ENCODE results near the gene CCDC187.
A peak's percentile ranks its signal among the peaks of the same experiment; 100 is the strongest.
"Not testable (repeated sequence)": the region's sequence is repeated elsewhere in the genome, so short reads cannot be mapped to it uniquely, and the experiment has no call there.

Gene CCDC187

DNA sequence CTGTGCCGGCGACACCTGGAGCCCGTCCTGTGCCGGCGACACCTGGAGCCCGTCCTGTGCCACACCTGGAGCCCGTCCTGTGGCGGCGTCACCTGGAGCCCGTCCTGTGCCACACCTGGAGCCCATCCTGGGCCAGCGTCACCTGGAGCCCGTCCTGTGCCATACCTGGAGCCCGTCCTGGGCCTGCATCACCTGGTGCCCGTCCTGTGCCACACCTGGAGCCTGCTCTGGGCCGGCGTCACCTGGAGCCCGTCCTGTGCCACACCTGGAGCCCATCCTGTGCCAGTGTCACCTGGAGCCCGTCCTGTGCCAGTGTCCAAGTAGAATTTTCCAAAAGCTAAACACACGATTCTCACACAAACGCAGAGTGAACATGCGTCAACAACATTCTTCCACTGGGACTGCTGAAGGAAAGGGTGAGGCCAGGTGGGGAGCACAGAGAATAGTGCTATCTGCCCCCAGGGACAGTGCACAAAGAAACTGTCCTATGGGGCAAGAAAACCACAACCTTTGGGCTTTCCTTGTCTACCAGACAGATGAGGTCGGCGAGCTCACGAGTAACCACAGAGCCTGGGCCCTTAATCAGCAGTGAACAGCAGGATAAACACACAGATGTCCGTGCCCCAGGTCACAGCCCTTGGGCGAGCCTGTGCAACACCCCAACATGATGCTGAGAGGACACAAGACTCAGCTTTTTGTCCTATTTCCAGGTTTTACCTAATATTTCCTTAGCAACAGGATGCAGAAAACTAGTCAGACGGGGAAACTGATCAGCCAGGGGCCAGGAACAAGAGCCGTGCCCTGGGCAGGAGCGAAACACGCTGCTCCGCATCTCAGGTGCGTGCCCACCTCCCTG lies 66.2 kb downstream of the CCDC187 start:
- DNase-seq: no peak

GRCh38 chr9:136236471-136237410 lies 67.2 kb downstream of the CCDC187 start:
- DNase-seq: not testable (repeated sequence)

DNA sequence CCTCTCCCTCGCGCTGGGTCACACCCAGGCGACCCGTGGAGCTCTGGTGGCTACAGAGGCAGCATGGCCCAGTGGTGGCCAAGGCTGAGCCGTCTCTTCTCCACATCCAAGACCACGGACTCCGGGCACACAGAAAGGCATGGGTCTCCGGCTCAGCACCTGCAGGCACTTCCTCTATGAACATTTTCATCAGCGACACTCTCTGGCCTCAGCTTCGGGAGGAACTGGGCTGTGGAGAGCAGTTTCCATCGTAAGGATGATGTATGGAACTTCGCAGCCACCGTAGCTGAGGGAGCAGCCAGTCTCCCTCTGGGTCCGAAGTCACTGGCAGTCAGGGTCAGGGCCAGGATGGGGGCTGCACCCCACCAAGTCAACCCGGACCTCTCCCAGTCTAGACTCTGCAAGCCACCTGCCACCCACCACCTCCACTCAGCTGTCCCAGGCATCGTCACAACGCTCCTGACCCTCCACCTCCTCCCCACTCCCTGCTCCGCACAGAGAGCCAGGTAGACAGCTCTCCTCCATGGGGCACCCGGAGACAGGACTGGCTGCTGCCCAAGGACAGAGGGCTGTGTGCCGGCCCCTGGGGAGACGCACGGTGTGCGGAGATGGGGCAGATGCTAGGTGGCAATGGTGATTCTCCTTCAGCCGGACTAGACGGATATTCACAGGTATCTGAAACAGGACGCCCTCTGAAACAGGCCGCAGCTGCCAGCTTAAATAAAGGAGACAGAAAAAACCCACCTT lies 68.0 kb downstream of the CCDC187 start:
- DNase-seq: no peak

DNA sequence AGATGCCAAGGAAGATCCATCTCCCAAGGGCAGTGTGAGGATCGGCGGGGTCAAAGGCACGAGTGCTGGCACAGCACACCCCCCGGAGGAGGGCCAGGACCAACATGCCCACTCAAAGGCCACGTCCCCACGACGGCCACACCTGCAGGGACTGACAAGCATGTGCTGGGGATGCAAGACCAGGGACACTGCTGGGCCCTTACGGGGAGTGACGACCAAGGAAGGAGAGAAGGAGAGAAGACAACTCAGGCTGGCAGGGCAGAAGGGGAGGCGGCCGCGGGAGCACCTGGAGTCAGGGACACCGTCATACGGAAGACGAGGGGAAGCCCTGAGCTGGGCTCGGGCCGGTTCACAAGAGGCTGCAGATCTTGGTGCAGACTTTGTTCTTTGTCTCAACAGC lies 68.7 kb downstream of the CCDC187 start:
- no peak for DNase-seq

- no peak for DNase-seq
Measured at GRCh38 chr9:136234597-136234996, 69.3 kb downstream of the CCDC187 start.

DNA sequence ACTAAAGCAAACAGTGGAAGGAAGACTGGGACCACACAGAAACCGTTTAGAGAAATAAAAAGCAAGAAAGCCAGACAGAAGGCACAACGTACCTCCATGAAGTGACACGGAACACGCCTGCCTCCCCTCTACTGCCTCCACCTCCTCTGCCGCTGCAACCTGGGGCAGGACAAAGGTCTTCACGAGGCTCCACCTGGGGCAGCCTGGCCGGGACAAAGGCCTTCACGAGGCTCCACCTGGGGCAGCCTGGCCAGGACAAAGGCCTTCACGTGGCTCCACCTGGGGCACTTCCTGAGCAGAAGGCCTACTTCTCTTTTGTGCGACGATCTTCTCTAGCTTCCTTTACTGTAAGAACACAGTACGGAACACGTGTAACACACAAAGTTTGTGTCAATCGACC lies 70.0 kb downstream of the CCDC187 start:
- DNase-seq: no peak

GRCh38 chr9:136233411-136233810 lies 70.5 kb downstream of the CCDC187 start:
- DNase-seq: no peak

DNA sequence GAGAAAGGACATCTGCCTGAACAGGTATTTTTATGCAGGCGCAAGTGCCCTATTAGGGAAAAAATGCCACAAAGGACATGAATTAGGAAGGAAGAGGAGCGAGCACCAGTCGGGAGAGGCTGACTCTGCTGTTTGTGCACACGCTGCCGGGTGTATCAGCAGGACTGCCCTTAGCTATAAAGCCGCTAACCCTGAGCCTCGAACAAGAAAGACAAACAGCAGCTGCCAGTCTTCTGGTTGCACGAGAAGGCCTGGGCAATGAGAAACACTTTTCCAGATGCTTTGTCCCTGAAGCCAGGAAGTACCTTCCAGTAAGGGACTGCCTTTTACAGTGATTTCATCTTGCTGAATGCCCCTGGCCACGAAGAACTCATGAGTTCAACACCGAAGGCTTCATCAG lies 70.9 kb downstream of the CCDC187 start:
- DNase-seq: peak; percentile 25

GRCh38 chr9:136231478-136232297 lies 72.2 kb downstream of the CCDC187 start:
- DNase-seq: no peak

- no peak for DNase-seq
Measured at GRCh38 chr9:136230773-136231172, 73.1 kb downstream of the CCDC187 start.

GRCh38 chr9:136230365-136230764 lies 73.5 kb downstream of the CCDC187 start:
- no peak for DNase-seq

DNA sequence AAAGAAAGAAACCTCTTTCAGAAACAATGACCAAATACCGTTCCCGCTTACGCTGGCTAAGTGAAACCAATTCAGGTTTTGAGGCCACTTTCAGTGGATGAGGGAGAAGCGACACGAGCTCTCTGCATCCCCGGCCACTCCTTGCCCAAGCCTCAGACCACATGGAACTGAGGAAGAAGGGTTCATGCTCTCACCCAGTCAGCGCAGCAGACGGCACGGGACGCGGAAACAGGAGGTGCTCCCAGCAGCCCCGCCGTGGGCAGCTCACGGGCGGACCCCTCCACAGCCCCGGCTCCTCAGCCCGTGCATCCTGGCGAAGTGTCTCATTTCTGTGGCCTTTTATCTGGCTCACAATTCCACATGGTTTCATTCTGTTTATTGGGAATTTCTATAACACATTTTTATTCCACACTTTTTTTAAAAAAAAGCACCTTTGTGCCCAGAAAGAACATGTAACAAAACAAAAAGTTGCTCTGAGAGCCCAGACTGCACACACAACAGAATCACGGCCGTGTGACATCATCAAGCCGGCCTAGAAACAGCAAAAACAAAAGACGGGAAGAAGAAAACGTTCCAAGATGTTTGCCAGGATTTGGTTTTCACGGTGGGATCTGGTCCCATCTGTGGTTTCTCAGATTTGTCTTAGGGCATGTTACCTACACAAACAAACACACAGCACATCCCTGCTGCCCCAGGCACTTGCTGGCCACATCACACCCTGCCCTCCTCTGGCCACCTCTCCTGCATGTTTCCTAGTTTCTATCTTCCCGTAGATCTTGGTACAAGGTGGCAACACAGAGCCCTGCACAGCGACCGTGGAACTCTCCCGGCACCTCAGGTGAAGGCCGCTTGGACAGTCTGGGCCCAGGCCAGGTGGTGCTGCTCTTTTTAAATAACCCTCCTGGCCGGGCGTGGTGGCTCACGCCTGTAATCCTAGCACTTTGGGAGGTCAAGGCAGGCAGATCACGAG lies 74.5 kb downstream of the CCDC187 start:
- DNase-seq: no peak

DNA sequence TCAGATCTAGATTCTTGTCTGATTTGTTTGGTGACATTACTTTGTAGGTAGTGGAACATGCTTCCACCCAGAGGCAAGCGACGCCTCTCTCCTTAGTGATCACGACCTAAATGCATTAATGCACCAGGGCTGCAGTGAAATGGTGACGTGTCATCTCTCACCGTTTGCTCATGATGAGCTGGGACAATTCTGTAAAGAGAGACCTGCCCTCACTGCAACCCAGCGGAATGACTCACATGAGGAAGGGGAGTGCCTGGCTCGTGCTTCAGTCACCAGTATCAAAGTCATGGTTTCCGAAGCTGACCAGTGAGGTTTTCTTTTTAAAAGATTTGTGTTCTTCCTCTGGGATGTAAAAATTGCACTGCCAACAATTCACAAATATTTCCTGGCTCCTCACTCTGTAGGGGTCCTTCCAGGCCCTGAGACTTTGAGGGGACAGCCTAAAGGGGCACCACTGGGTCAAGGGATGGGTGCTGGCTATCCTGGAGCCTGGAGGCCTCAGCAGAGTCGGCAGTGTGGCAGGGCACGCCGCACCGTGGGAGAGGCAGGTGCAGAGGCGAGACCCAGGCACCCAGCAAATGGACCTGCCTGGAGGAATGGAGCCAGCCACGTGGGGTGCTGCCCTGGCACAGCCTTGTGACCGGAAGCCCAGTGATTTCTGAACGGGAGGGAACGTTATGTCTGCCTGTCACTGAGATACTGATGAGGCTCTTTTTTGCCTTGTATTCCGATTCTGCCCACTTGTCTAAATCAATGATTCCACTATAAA lies 75.6 kb downstream of the CCDC187 start:
- DNase-seq: no peak

GRCh38 chr9:136226680-136227407 lies 77.0 kb downstream of the CCDC187 start:
- DNase-seq: no peak

GRCh38 chr9:136225748-136226679 lies 77.9 kb downstream of the CCDC187 start:
- DNase-seq: peak; percentile 58

DNA sequence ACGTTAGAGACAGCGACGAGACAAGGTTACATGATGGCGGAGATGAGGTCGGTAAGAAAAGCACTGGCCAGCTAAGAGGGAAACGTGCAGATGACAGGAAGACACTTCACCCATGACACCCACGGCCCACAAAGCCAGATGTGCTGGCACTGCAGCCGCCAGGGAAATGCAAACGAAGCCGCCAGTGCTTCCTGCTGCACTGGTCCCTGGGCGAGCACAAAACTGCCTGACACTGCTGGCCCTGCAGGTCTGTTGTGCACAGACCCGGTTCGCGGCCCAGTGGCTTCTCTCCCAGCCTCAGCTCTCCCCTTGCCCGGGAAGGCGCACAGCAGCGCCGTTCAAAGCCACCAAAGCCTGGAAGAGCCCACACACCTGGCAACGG lies 78.5 kb downstream of the CCDC187 start:
- DNase-seq: no peak

GRCh38 chr9:136223871-136224640 lies 79.8 kb downstream of the CCDC187 start:
- no peak for DNase-seq

- no peak for DNase-seq
Measured at GRCh38 chr9:136222906-136223285, 81.0 kb downstream of the CCDC187 start.
